Measurements from ENCODE around the gene ATP10B. TPM values are rescaled to one million over a fixed set of nuclear protein-coding genes. Genes with fewer than 3 reads are reported as not detected.

ATP10B gene
- total and polyA plus RNA-seq, 2 experiments from 2014 or later, result 2.7 to 5.1 TPM

GRCh38 chr5:160835376-160835775, 16.6 kb downstream of the ATP10B start:
- H3K4me3 ChIP-seq, result no peak overlapping the region
- TF ChIP-seq EZH2phosphoT487 (IDR thresholded peaks at IDR 0.05; ENCODE audit: low read depth, severe bottlenecking, unreplicated experiment), result no peak
- TF ChIP-seq, protein P1, sequence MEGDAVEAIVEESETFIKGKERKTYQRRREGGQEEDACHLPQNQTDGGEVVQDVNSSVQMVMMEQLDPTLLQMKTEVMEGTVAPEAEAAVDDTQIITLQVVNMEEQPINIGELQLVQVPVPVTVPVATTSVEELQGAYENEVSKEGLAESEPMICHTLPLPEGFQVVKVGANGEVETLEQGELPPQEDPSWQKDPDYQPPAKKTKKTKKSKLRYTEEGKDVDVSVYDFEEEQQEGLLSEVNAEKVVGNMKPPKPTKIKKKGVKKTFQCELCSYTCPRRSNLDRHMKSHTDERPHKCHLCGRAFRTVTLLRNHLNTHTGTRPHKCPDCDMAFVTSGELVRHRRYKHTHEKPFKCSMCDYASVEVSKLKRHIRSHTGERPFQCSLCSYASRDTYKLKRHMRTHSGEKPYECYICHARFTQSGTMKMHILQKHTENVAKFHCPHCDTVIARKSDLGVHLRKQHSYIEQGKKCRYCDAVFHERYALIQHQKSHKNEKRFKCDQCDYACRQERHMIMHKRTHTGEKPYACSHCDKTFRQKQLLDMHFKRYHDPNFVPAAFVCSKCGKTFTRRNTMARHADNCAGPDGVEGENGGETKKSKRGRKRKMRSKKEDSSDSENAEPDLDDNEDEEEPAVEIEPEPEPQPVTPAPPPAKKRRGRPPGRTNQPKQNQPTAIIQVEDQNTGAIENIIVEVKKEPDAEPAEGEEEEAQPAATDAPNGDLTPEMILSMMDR (IDR thresholded peaks at IDR 0.05; ENCODE audit: poor library complexity), result no peak
- TF ChIP-seq EZH2 (IDR thresholded peaks at IDR 0.05; ENCODE audit: borderline replicate concordance), result no peak
- peaks cover 3% of the 10 kb centered on the region for H3K9me3 ChIP-seq (ENCODE audit: low read depth)
- H2AFZ ChIP-seq, result no peak overlapping the region
- H3K27me3 ChIP-seq, result no peaks in the 10 kb centered on the region
- H4K20me1 ChIP-seq (ENCODE audit: insufficient read depth, poor library complexity, severe bottlenecking), result no peaks in the 10 kb centered on the region
- H3K79me2 ChIP-seq, result no peaks in the 10 kb centered on the region
- no peaks in the 10 kb centered on the region for H3K4me1 ChIP-seq (ENCODE audit: insufficient read depth)
- no peaks in the 10 kb centered on the region for H3K9me2 ChIP-seq (replicated peaks; ENCODE audit: insufficient read depth)
- no peaks in the 10 kb centered on the region for H3K36me3 ChIP-seq (replicated peaks; ENCODE audit: insufficient read depth, low read depth)
- no peak for DNase-seq (ENCODE audit: low spot score)
- no peak overlapping the region for H3K4me2 ChIP-seq
- H3K27ac ChIP-seq, result no peak overlapping the region

- H3K9me2 ChIP-seq (replicated peaks; ENCODE audit: insufficient read depth), result no peaks in the 10 kb centered on the region
- H3K4me1 ChIP-seq (ENCODE audit: insufficient read depth), result no peaks in the 10 kb centered on the region
- H3K27ac ChIP-seq, result no peak overlapping the region
- no peaks in the 10 kb centered on the region for H3K27me3 ChIP-seq
- no peak overlapping the region for H2AFZ ChIP-seq
- DNase-seq (ENCODE audit: low spot score), result no peak
- H3K9me3 ChIP-seq (ENCODE audit: low read depth), result peaks cover 3% of the 10 kb centered on the region
- H3K79me2 ChIP-seq, result no peaks in the 10 kb centered on the region
- H3K4me3 ChIP-seq, result no peak overlapping the region
- TF ChIP-seq, protein P1 (IDR thresholded peaks at IDR 0.05; ENCODE audit: poor library complexity), result no peak
- TF ChIP-seq EZH2 (IDR thresholded peaks at IDR 0.05; ENCODE audit: borderline replicate concordance), result no peak
- TF ChIP-seq EZH2phosphoT487 (IDR thresholded peaks at IDR 0.05; ENCODE audit: low read depth, severe bottlenecking, unreplicated experiment), result no peak
- H3K4me2 ChIP-seq, result no peak overlapping the region
- no peaks in the 10 kb centered on the region for H3K36me3 ChIP-seq (replicated peaks; ENCODE audit: insufficient read depth, low read depth)
- 95% methylated on average over 2 of the region's 2 CpGs for WGBS (ENCODE audit: low lambda C conversion rate, missing lambda C conversion rate)
- H4K20me1 ChIP-seq (ENCODE audit: insufficient read depth, poor library complexity, severe bottlenecking), result no peaks in the 10 kb centered on the region
Observed at GRCh38 chr5:160833806-160834205, 18.2 kb downstream of the ATP10B start.

DNA sequence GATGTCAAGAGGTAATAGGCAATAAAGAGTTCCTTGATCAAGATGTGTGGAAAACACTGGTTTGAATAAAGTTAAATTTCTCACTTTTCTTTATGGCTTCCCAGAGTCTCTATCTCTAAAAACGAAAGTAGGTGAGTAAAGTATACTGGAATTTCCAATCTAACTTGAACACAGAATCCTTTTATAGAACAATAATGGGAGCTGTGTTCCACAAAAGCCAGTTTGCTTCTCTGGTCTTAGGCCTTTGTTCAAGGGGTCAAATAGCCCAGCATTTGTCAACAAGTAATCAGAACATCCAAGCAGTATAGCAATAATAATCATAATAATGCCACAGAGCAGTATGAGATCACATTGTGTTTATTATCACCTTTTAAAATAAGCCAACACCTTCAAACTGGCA, 20.2 kb downstream of the ATP10B start:
- no peaks in the 10 kb centered on the region for H4K20me1 ChIP-seq (ENCODE audit: insufficient read depth, poor library complexity, severe bottlenecking)
- H3K27ac ChIP-seq, result no peak overlapping the region
- WGBS (ENCODE audit: low lambda C conversion rate, missing lambda C conversion rate), result 57% methylated on average over 1 of the region's 1 CpG
- no peak for DNase-seq (ENCODE audit: low spot score)
- H3K4me3 ChIP-seq, result no peak overlapping the region
- no peaks in the 10 kb centered on the region for H3K9me3 ChIP-seq (ENCODE audit: low read depth)
- no peaks in the 10 kb centered on the region for H3K4me1 ChIP-seq (ENCODE audit: insufficient read depth)
- no peaks in the 10 kb centered on the region for H3K36me3 ChIP-seq (replicated peaks; ENCODE audit: insufficient read depth, low read depth)
- no peak overlapping the region for H3K4me2 ChIP-seq
- TF ChIP-seq EZH2 (IDR thresholded peaks at IDR 0.05; ENCODE audit: borderline replicate concordance) (no peak), EZH2phosphoT487 (IDR thresholded peaks at IDR 0.05; ENCODE audit: low read depth, severe bottlenecking, unreplicated experiment) (no peak)
- TF ChIP-seq, protein P1 (IDR thresholded peaks at IDR 0.05; ENCODE audit: poor library complexity), result no peak
- no peaks in the 10 kb centered on the region for H3K27me3 ChIP-seq
- H3K9me2 ChIP-seq (replicated peaks; ENCODE audit: insufficient read depth), result no peaks in the 10 kb centered on the region
- H3K79me2 ChIP-seq, result no peaks in the 10 kb centered on the region
- no peak overlapping the region for H2AFZ ChIP-seq

All from hepatocyte (in vitro differentiated cells).